ENCODE data around the gene DHX8. TPM values are rescaled to one million over a fixed set of nuclear protein-coding genes. Genes with fewer than 3 reads are reported as not detected.

The DHX8 gene
- total and polyA plus RNA-seq, 2 donors (not counting 3 experiments of a cell fraction or from before 2014, with no cell fraction given), result 34.9 to 65.6 TPM

DNA sequence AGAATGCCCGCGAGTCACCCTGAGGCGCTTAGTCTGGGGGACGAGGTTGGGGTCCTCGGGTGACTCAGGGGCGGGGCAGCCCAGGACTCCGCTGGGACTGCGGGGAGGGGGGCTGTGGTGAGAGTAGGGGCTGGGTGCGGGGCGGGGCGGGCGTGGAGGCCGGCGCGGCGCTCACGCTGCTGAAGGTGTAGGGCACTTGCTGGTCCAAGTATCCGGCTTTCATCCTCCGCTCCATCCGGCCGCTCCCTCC, 61.5 kb downstream of the DHX8 start:
- peak overlapping the region; percentile 83 for H3K9ac ChIP-seq (replicated peaks; ENCODE audit: extremely low read depth, insufficient read depth, low read length)

More for the DNA sequence above, 61.5 kb downstream of the DHX8 start:
- Histone ChIP-seq H3K27ac (ENCODE audit: insufficient read depth, low read depth, low read length) (peak overlapping the region; percentile 90), H3K27me3 (ENCODE audit: control insufficient read depth in 2 of 2, insufficient read depth in 2 of 2, low read length in 2 of 2) (no peaks in the 10 kb centered on the region), H3K79me2 (ENCODE audit: control insufficient read depth, insufficient read depth, low read length) (peaks cover 17% of the 10 kb centered on the region), H2AFZ (ENCODE audit: low read depth, low read length) (peak overlapping the region; percentile 10), H3K36me3 (ENCODE audit: control insufficient read depth in 2 of 2, extremely low read depth in 1 of 2, insufficient read depth in 2 of 2, low read length in 2 of 2) (no peaks in the 10 kb centered on the region), H3K9me3 (replicated peaks; ENCODE audit: control insufficient read depth, insufficient read depth, low read length) (no peaks in the 10 kb centered on the region), H3K4me3 (replicated peaks in 1 of 3; ENCODE audit: insufficient read depth in 1 of 3, low read depth in 1 of 3, low read length in 3 of 3) (peak overlapping the region; percentile 28 to 75 (median 56)), H3K4me1 (ENCODE audit: control insufficient read depth, extremely low read depth, insufficient read depth, low read length) (peaks cover 23% of the 10 kb centered on the region), H3K4me2 (ENCODE audit: insufficient read depth, low read length) (peak overlapping the region; percentile 93), H4K20me1 (replicated peaks; ENCODE audit: control insufficient read depth, extremely low read depth, insufficient read depth, low read length) (no peaks in the 10 kb centered on the region), H3K9me1 (replicated peaks; ENCODE audit: control insufficient read depth, extremely low read depth, insufficient read depth, low read length) (no peaks in the 10 kb centered on the region)
- intact Hi-C loops (cut with micrococcal nuclease) (no loop called here), dilution Hi-C loops (cut with MboI; ENCODE audit: extremely low pct_ligation_motif_present, low sequenced_read_pairs) (no loop called here)
- CTCF ChIA-PET, result interaction anchor here (0.6 to 1.0 kb wide), 6 partner anchors 9 to 128 kb away, joined by 3 to 6 read pairs (median 3); no protein-coding TSS in a partner anchor
- DNase-seq (ENCODE audit: low read depth, low spot score) (no peak), FAIRE-seq (no peak)
- no TSS peak for BruUV-seq (replicated peaks)
- TF ChIP-seq, protein P1, sequence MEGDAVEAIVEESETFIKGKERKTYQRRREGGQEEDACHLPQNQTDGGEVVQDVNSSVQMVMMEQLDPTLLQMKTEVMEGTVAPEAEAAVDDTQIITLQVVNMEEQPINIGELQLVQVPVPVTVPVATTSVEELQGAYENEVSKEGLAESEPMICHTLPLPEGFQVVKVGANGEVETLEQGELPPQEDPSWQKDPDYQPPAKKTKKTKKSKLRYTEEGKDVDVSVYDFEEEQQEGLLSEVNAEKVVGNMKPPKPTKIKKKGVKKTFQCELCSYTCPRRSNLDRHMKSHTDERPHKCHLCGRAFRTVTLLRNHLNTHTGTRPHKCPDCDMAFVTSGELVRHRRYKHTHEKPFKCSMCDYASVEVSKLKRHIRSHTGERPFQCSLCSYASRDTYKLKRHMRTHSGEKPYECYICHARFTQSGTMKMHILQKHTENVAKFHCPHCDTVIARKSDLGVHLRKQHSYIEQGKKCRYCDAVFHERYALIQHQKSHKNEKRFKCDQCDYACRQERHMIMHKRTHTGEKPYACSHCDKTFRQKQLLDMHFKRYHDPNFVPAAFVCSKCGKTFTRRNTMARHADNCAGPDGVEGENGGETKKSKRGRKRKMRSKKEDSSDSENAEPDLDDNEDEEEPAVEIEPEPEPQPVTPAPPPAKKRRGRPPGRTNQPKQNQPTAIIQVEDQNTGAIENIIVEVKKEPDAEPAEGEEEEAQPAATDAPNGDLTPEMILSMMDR (IDR thresholded peaks at IDR 0.05; ENCODE audit: extremely low read depth in 1 of 2, insufficient read depth in 1 of 2, low read depth in 1 of 2, low read length in 2 of 2), result no peak
- no peak for TF ChIP-seq POLR2A (IDR thresholded peaks at IDR 0.05; ENCODE audit: low read depth, low read length)
- TF ChIP-seq JUN (IDR thresholded peaks at IDR 0.05; ENCODE audit: borderline replicate concordance, insufficient read depth, insufficient read length, low read depth), result no peak
- no peak for TF ChIP-seq EZH2 (IDR thresholded peaks at IDR 0.05; ENCODE audit: borderline replicate concordance, low read depth, low read length, severe bottlenecking)
- POLR2A ChIA-PET, result interaction anchor here (1.0 kb wide), 1 partner anchor 185 kb away, joined by 4 read pairs; no protein-coding TSS in a partner anchor
